ENCODE results near the gene RARRES2.

The RARRES2 gene

GRCh38 chr7:150367677-150368095 is 26.3 kb upstream of the RARRES2 start:
- no peak for TF ChIP-seq POU2F2 (IDR thresholded peaks at IDR 0.05; ENCODE audit: low read depth, low read length)
- no peak for TF ChIP-seq POLR2AphosphoS5 (IDR thresholded peaks at IDR 0.05; ENCODE audit: low read depth, low read length)
- TF ChIP-seq PAX5 (IDR thresholded peaks at IDR 0.05; ENCODE audit: insufficient read depth, low read length, severe bottlenecking), result no peak
- TF ChIP-seq POLR2A (IDR thresholded peaks at IDR 0.05; ENCODE audit: low read depth, low read length), result no peak
- FAIRE-seq (no peak), DNase-seq (ENCODE audit: insufficient read length, low spot score) (no peak)

DNA sequence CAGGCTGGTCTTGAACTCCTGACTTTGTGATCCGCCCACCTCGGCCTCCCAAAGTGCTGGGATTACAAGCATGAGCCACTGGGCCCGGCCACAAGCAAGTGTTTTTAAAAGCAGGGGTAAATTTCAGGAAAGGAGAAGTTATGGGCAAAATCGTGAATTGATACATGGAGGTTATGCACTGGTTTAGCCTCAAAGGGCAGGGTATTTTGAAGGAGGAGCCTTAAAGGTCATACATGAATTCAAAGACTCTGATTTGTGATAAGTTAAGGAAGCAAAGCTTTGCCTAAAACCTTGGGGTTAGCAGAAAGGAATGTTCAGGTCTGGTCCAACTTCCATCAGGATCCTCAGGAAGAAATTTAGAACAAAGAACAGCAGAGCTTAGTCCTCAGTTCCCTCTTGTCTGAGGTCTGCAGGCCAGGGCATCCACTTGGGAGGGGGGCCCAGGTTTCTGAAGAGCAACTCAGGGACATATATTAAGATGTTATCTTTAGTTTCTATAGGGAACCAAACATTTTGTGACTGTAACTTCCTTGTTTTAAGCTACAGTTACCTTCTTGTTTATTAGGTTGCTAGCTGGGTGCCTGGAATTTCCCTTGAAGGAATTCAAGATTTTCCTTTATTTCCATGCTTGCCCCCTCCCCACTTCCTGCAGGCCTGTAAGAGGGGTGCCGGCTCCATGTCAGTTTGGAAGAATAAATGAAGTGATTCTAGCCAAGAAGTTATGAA is 24.4 kb upstream of the RARRES2 start:
- FAIRE-seq, result no peak
- TF ChIP-seq PAX5 (IDR thresholded peaks at IDR 0.05; ENCODE audit: insufficient read depth, low read length, severe bottlenecking) (no peak), TAF1 (IDR thresholded peaks at IDR 0.05; ENCODE audit: low read depth, low read length) (no peak), POLR2AphosphoS5 (IDR thresholded peaks at IDR 0.05; ENCODE audit: low read depth, low read length) (no peak), POU2F2 (IDR thresholded peaks at IDR 0.05; ENCODE audit: low read depth, low read length) (no peak), POLR2A (IDR thresholded peaks at IDR 0.05; ENCODE audit: low read depth, low read length) (no peak), SPI1 (IDR thresholded peaks at IDR 0.05; ENCODE audit: low read depth, low read length) (no peak)
- DNase-seq (ENCODE audit: insufficient read length, low spot score), result no peak

- DNase-seq (ENCODE audit: insufficient read length, low spot score), result no peak
- FAIRE-seq, result no peak
- TF ChIP-seq SPI1 (IDR thresholded peaks at IDR 0.05; ENCODE audit: low read depth, low read length), result no peak
- no peak for TF ChIP-seq TAF1 (IDR thresholded peaks at IDR 0.05; ENCODE audit: low read depth, low read length)
- no peak for TF ChIP-seq POU2F2 (IDR thresholded peaks at IDR 0.05; ENCODE audit: low read depth, low read length)
- no peak for TF ChIP-seq POLR2A (IDR thresholded peaks at IDR 0.05; ENCODE audit: low read depth, low read length)
- no peak for TF ChIP-seq PAX5 (IDR thresholded peaks at IDR 0.05; ENCODE audit: insufficient read depth, low read length, severe bottlenecking)
- no peak for TF ChIP-seq POLR2AphosphoS5 (IDR thresholded peaks at IDR 0.05; ENCODE audit: low read depth, low read length)
Measured at GRCh38 chr7:150365194-150365593, 23.8 kb upstream of the RARRES2 start.

GRCh38 chr7:150363872-150364271 is 22.4 kb upstream of the RARRES2 start:
- FAIRE-seq, result peak; percentile 86
- no peak for DNase-seq (ENCODE audit: insufficient read length, low spot score)
- no peak for TF ChIP-seq POU2F2 (IDR thresholded peaks at IDR 0.05; ENCODE audit: low read depth, low read length)
- TF ChIP-seq SPI1 (IDR thresholded peaks at IDR 0.05; ENCODE audit: low read depth, low read length), result peak; percentile 51
- no peak for TF ChIP-seq POLR2AphosphoS5 (IDR thresholded peaks at IDR 0.05; ENCODE audit: low read depth, low read length)

- no peak for DNase-seq (ENCODE audit: insufficient read length, low spot score)
- no peak for TF ChIP-seq TAF1 (IDR thresholded peaks at IDR 0.05; ENCODE audit: low read depth, low read length)
- no peak for TF ChIP-seq SPI1 (IDR thresholded peaks at IDR 0.05; ENCODE audit: low read depth, low read length)
- TF ChIP-seq POLR2A (IDR thresholded peaks at IDR 0.05; ENCODE audit: low read depth, low read length), result no peak
- no peak for TF ChIP-seq POU2F2 (IDR thresholded peaks at IDR 0.05; ENCODE audit: low read depth, low read length)
- TF ChIP-seq PAX5 (IDR thresholded peaks at IDR 0.05; ENCODE audit: insufficient read depth, low read length, severe bottlenecking), result no peak
- TF ChIP-seq POLR2AphosphoS5 (IDR thresholded peaks at IDR 0.05; ENCODE audit: low read depth, low read length), result no peak
- no peak for FAIRE-seq
Measured at GRCh38 chr7:150363370-150363769, 21.9 kb upstream of the RARRES2 start.

DNA sequence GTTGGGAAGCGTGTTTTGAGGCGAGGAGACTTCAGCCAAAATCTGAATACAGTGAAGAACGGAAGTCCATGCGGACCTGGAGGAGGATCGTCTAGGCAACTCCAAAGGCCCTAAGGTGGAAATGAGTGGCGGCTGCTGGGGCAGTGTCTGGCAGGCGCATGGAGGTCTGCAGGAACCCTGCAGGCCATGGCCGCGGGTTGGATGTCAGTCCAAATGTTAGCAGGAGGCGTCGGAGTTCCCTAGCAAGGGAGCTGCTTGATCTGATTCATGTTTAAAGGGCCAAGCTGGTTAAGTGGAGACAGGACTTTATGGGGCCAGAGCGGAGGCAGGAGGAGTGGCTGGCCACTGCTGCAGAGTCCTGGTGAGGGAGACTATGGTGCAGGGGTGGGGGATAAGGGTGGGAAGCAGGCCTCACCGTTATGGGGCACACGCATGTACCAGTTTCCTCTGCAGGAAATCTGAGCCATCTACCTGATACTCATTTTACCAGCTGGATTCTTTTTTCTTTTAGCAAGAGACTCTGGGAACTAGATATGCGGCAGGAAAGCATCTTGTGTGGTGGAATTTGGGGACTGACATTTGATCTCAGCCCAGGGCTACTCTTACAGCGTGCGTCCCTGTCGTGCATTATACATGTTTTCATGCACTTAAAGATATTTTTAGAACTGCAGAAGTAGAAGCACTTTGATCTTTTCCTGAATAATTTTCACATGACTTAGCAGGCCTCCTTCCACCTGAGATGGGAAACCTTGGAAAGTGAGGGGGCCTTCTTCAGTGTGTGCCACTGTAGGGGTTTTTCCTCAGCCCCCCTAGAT is 20.6 kb upstream of the RARRES2 start:
- FAIRE-seq, result no peak
- TF ChIP-seq POU2F2 (IDR thresholded peaks at IDR 0.05; ENCODE audit: low read depth, low read length) (no peak), POLR2AphosphoS5 (IDR thresholded peaks at IDR 0.05; ENCODE audit: low read depth, low read length) (no peak), POLR2A (IDR thresholded peaks at IDR 0.05; ENCODE audit: low read depth, low read length) (no peak), TAF1 (IDR thresholded peaks at IDR 0.05; ENCODE audit: low read depth, low read length) (no peak), SPI1 (IDR thresholded peaks at IDR 0.05; ENCODE audit: low read depth, low read length) (no peak), PAX5 (IDR thresholded peaks at IDR 0.05; ENCODE audit: insufficient read depth, low read length, severe bottlenecking) (no peak)
- no peak for DNase-seq (ENCODE audit: insufficient read length, low spot score)

- no peak for TF ChIP-seq POLR2AphosphoS5 (IDR thresholded peaks at IDR 0.05; ENCODE audit: low read depth, low read length)
- no peak for TF ChIP-seq PAX5 (IDR thresholded peaks at IDR 0.05; ENCODE audit: insufficient read depth, low read length, severe bottlenecking)
- TF ChIP-seq POLR2A (IDR thresholded peaks at IDR 0.05; ENCODE audit: low read depth, low read length), result no peak
- no peak for TF ChIP-seq TAF1 (IDR thresholded peaks at IDR 0.05; ENCODE audit: low read depth, low read length)
- TF ChIP-seq POU2F2 (IDR thresholded peaks at IDR 0.05; ENCODE audit: low read depth, low read length), result no peak
- FAIRE-seq (no peak), DNase-seq (ENCODE audit: insufficient read length, low spot score) (no peak)
Measured at GRCh38 chr7:150361402-150361801, 20.0 kb upstream of the RARRES2 start.

GRCh38 chr7:150360363-150361058 is 19.1 kb upstream of the RARRES2 start:
- TF ChIP-seq POU2F2 (IDR thresholded peaks at IDR 0.05; ENCODE audit: low read depth, low read length) (no peak), POLR2AphosphoS5 (IDR thresholded peaks at IDR 0.05; ENCODE audit: low read depth, low read length) (no peak), SPI1 (IDR thresholded peaks at IDR 0.05; ENCODE audit: low read depth, low read length) (no peak), TAF1 (IDR thresholded peaks at IDR 0.05; ENCODE audit: low read depth, low read length) (no peak), PAX5 (IDR thresholded peaks at IDR 0.05; ENCODE audit: insufficient read depth, low read length, severe bottlenecking) (no peak), POLR2A (IDR thresholded peaks at IDR 0.05; ENCODE audit: low read depth, low read length) (no peak)
- DNase-seq (ENCODE audit: insufficient read length, low spot score) (no peak), FAIRE-seq (no peak)
